SK-N-SH (cell line): ENCODE results near the gene ABCF3.

Source experiments
- EZH2phosphoT487 ChIP-seq: fragments of 200-600 bp; sonication (generic); IDR thresholded peaks from 2 replicates; pipeline ENCODE4 v1.6.1; 2017; ENCODE audit warnings: low read depth, mixed run types, mild to moderate bottlenecking, antibody characterized with exemption, moderate library complexity, borderline replicate concordance
- GABPA ChIP-seq: IDR thresholded peaks from 2 replicates; pipeline ENCODE4 v1.4.0; 2012; ENCODE audit warnings: low read depth, mild to moderate bottlenecking
- MXI1 ChIP-seq: IDR thresholded peaks from 2 replicates; pipeline ENCODE4 v1.6.1; 2012; ENCODE audit warnings: mild to moderate bottlenecking, low read depth, low read length, improper control_type of control experiment
- NRF1 ChIP-seq: IDR thresholded peaks from 2 replicates; pipeline ENCODE4 v1.6.1; 2012; ENCODE audit warnings: low read depth, mild to moderate bottlenecking, low read length
- POLR2AphosphoS5 ChIP-seq: IDR thresholded peaks from 2 replicates; pipeline ENCODE4 v1.6.1; 2012; ENCODE audit warnings: low read depth, low read length
- TF ChIP-seq, protein P1 (sequence below): fragments of 200-600 bp; sonication (generic); IDR thresholded peaks from 2 replicates; pipeline ENCODE4 v1.6.1; 2017; ENCODE audit warnings: antibody characterized with exemption, mild to moderate bottlenecking, moderate library complexity
- TF ChIP-seq, protein P2 (sequence below): IDR thresholded peaks from 2 replicates; pipeline ENCODE4 v1.4.0; 2012; ENCODE audit warnings: low read depth
- TF ChIP-seq, protein P3 (sequence below): IDR thresholded peaks from 2 replicates; pipeline ENCODE4 v1.6.1; 2012; ENCODE audit warnings: mild to moderate bottlenecking, low read depth, low read length, moderate library complexity

DNA sequence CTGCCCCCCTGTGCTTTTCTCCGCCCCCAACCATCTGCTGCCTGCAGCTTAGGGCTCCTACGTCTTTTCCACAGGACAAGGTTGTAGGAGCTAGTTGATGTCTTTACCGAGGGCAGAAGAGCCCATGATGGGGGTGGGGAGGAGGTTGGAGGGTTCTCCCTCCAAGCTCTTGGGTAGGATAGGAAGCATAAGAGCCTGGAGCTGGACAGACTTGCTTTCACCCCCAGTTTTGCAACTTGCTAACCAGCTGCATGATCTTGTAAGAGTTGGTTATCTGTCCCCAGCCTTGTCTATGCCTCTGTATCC lies 856 bp downstream of the ABCF3 start:
- TF ChIP-seq, protein P1, sequence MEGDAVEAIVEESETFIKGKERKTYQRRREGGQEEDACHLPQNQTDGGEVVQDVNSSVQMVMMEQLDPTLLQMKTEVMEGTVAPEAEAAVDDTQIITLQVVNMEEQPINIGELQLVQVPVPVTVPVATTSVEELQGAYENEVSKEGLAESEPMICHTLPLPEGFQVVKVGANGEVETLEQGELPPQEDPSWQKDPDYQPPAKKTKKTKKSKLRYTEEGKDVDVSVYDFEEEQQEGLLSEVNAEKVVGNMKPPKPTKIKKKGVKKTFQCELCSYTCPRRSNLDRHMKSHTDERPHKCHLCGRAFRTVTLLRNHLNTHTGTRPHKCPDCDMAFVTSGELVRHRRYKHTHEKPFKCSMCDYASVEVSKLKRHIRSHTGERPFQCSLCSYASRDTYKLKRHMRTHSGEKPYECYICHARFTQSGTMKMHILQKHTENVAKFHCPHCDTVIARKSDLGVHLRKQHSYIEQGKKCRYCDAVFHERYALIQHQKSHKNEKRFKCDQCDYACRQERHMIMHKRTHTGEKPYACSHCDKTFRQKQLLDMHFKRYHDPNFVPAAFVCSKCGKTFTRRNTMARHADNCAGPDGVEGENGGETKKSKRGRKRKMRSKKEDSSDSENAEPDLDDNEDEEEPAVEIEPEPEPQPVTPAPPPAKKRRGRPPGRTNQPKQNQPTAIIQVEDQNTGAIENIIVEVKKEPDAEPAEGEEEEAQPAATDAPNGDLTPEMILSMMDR: no peak
- TF ChIP-seq, protein P2, sequence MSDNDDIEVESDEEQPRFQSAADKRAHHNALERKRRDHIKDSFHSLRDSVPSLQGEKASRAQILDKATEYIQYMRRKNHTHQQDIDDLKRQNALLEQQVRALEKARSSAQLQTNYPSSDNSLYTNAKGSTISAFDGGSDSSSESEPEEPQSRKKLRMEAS: no peak
- TF ChIP-seq, protein P3, sequence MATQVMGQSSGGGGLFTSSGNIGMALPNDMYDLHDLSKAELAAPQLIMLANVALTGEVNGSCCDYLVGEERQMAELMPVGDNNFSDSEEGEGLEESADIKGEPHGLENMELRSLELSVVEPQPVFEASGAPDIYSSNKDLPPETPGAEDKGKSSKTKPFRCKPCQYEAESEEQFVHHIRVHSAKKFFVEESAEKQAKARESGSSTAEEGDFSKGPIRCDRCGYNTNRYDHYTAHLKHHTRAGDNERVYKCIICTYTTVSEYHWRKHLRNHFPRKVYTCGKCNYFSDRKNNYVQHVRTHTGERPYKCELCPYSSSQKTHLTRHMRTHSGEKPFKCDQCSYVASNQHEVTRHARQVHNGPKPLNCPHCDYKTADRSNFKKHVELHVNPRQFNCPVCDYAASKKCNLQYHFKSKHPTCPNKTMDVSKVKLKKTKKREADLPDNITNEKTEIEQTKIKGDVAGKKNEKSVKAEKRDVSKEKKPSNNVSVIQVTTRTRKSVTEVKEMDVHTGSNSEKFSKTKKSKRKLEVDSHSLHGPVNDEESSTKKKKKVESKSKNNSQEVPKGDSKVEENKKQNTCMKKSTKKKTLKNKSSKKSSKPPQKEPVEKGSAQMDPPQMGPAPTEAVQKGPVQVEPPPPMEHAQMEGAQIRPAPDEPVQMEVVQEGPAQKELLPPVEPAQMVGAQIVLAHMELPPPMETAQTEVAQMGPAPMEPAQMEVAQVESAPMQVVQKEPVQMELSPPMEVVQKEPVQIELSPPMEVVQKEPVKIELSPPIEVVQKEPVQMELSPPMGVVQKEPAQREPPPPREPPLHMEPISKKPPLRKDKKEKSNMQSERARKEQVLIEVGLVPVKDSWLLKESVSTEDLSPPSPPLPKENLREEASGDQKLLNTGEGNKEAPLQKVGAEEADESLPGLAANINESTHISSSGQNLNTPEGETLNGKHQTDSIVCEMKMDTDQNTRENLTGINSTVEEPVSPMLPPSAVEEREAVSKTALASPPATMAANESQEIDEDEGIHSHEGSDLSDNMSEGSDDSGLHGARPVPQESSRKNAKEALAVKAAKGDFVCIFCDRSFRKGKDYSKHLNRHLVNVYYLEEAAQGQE: no peak
- no peak for TF ChIP-seq MXI1
- TF ChIP-seq POLR2AphosphoS5: no peak
- TF ChIP-seq EZH2phosphoT487: no peak
- no peak for TF ChIP-seq NRF1
- no peak for TF ChIP-seq GABPA
